DOHH2 (cell line): ENCODE measurements around the gene NALCN.

Experiments
- H3F3A ChIP-seq: fragments of 200-600 bp; sonication (generic), shearing (Covaris generic); 2 replicates; pipeline ENCODE4 v1.6.0; 2016; ENCODE audit warnings: antibody characterized with exemption, mild to moderate bottlenecking; ENCODE audit not compliant: control insufficient read depth, insufficient read depth
- H3K27ac ChIP-seq: fragments of 200-600 bp; sonication (generic); 2 replicates; pipeline ENCODE4 v1.5.1; 2014; ENCODE audit warnings: low read depth, mild to moderate bottlenecking, low read length, moderate library complexity
- H3K27me3 ChIP-seq: fragments of 200-600 bp; sonication (generic); 2 replicates; pipeline ENCODE4 v1.6.1; 2014; ENCODE audit warnings: mild to moderate bottlenecking, low read length, mixed read lengths; ENCODE audit not compliant: control insufficient read depth
- H3K36me3 ChIP-seq: fragments of 200-600 bp; sonication (generic); 2 replicates; pipeline ENCODE4 v1.6.1; 2014; ENCODE audit warnings: mild to moderate bottlenecking, low read length, moderate library complexity, mixed read lengths; ENCODE audit not compliant: control insufficient read depth
- H3K4me1 ChIP-seq: fragments of 200-600 bp; sonication (generic); 2 replicates; pipeline ENCODE4 v1.6.1; 2014; ENCODE audit warnings: mild to moderate bottlenecking, low read length, mixed read lengths; ENCODE audit not compliant: control insufficient read depth
- H3K4me2 ChIP-seq: fragments of 200-600 bp; sonication (generic); 2 replicates; pipeline ENCODE4 v1.6.0; 2014; ENCODE audit warnings: mild to moderate bottlenecking, low read length, moderate library complexity
- H3K4me3 ChIP-seq: fragments of 200-600 bp; sonication (generic); 2 replicates; pipeline ENCODE4 v1.5.1; 2014; ENCODE audit warnings: mild to moderate bottlenecking, low read length, mixed read lengths
- H3K79me2 ChIP-seq: fragments of 200-600 bp; sonication (generic); 2 replicates; pipeline ENCODE4 v1.6.1; 2014; ENCODE audit warnings: mild to moderate bottlenecking, low read length, mixed read lengths; ENCODE audit not compliant: control insufficient read depth
- H3K9me2 ChIP-seq: fragments of 200-600 bp; sonication (generic); replicated peaks from 2 replicates; pipeline ENCODE4 v1.6.1; 2014; ENCODE audit warnings: mild to moderate bottlenecking, low read length, mixed read lengths; ENCODE audit not compliant: control insufficient read depth
- H3K9me3 ChIP-seq: fragments of 200-600 bp; sonication (generic); 2 replicates; pipeline ENCODE4 v1.6.1; 2014; ENCODE audit warnings: antibody characterized with exemption, low read length, mixed read lengths; ENCODE audit not compliant: control insufficient read depth, insufficient read depth
- H4K20me1 ChIP-seq: fragments of 200-600 bp; sonication (generic); 2 replicates; pipeline ENCODE4 v1.6.0; 2014; ENCODE audit warnings: low read depth, mild to moderate bottlenecking, antibody characterized with exemption, low read length, moderate library complexity; ENCODE audit not compliant: control insufficient read depth, insufficient read depth
- CTCF ChIP-seq: fragments of 200-600 bp; sonication (generic); IDR thresholded peaks from one replicate; pipeline ENCODE4 v1.5.1; 2014; ENCODE audit warnings: antibody characterized with exemption, mild to moderate bottlenecking, low read depth, low read length; ENCODE audit not compliant: poor library complexity, severe bottlenecking
- EZH2phosphoT487 ChIP-seq: fragments of 200-600 bp; sonication (generic); IDR thresholded peaks from 2 replicates; pipeline ENCODE4 v1.6.1; 2017; ENCODE audit warnings: borderline replicate concordance, mild to moderate bottlenecking, antibody characterized with exemption, low read length, moderate library complexity, mixed read lengths

NALCN gene

GRCh38 chr13:101408992-101409656 lies 7.2 kb downstream of the NALCN start:
- no peak for TF ChIP-seq CTCF
- TF ChIP-seq EZH2phosphoT487 = no peak
- H3K9me3 ChIP-seq = no peaks in the 10 kb centered on the region
- H3K79me2 ChIP-seq = no peaks in the 10 kb centered on the region

GRCh38 chr13:101408154-101408553 lies 8.2 kb downstream of the NALCN start:
- no peaks in the 10 kb centered on the region for H3F3A ChIP-seq
- TF ChIP-seq CTCF (no peak), EZH2phosphoT487 (no peak)
- no peaks in the 10 kb centered on the region for H3K9me3 ChIP-seq
- H4K20me1 ChIP-seq = no peaks in the 10 kb centered on the region
- H3K4me2 ChIP-seq = no peak overlapping the region
- H3K9me2 ChIP-seq = no peaks in the 10 kb centered on the region
- no peaks in the 10 kb centered on the region for H3K4me1 ChIP-seq
- H3K36me3 ChIP-seq = no peaks in the 10 kb centered on the region
- H3K79me2 ChIP-seq = no peaks in the 10 kb centered on the region
- no peak overlapping the region for H3K27ac ChIP-seq
- H3K27me3 ChIP-seq = no peaks in the 10 kb centered on the region
- H3K4me3 ChIP-seq = no peak overlapping the region

More at GRCh38 chr13:101408992-101409656, 7.2 kb downstream of the NALCN start:
- no peak overlapping the region for H3K4me2 ChIP-seq
- no peak overlapping the region for H3K27ac ChIP-seq
- no peaks in the 10 kb centered on the region for H3K36me3 ChIP-seq
- no peaks in the 10 kb centered on the region for H3K9me2 ChIP-seq
- no peak overlapping the region for H3K4me3 ChIP-seq
- no peaks in the 10 kb centered on the region for H3K27me3 ChIP-seq
- H3F3A ChIP-seq = no peaks in the 10 kb centered on the region
- no peaks in the 10 kb centered on the region for H4K20me1 ChIP-seq
- H3K4me1 ChIP-seq = no peaks in the 10 kb centered on the region

GRCh38 chr13:101406791-101407190 lies 9.5 kb downstream of the NALCN start:
- Histone ChIP-seq H3K36me3 (no peaks in the 10 kb centered on the region), H3K9me3 (no peaks in the 10 kb centered on the region), H4K20me1 (no peaks in the 10 kb centered on the region), H3K79me2 (no peaks in the 10 kb centered on the region), H3K27ac (no peak overlapping the region), H3K4me3 (no peak overlapping the region), H3K4me2 (no peak overlapping the region), H3K4me1 (no peaks in the 10 kb centered on the region), H3K27me3 (no peaks in the 10 kb centered on the region), H3F3A (no peaks in the 10 kb centered on the region), H3K9me2 (no peaks in the 10 kb centered on the region)
- TF ChIP-seq CTCF = no peak
- TF ChIP-seq EZH2phosphoT487 = no peak
